ENCODE measurements around the gene DNAH6.
"Not testable (repeated sequence)": the region's sequence is repeated elsewhere in the genome, so short reads cannot be mapped to it uniquely, and the experiment has no call there.

DNAH6 gene

DNA sequence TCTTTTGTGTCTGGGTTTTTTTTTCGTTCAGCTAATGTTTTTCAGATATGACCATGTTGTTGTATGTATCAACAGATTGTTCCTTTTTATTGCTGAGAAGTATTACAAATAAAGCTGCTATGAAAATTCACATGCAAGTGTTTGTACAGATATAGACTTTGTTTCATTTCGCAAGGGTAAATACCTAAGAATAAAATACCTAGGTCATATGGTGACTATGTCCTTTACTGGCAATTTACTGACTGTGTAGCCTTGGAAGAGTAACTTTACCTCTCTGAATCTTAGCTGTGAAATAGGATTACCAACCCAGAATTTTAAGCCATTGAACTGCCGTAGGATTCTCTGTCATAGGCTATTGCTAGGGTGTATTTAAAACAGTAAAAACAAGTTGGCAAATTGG is 19.0 kb upstream of the DNAH6 start:
- DNase-seq (ENCODE audit: low spot score) = no peak

DNA sequence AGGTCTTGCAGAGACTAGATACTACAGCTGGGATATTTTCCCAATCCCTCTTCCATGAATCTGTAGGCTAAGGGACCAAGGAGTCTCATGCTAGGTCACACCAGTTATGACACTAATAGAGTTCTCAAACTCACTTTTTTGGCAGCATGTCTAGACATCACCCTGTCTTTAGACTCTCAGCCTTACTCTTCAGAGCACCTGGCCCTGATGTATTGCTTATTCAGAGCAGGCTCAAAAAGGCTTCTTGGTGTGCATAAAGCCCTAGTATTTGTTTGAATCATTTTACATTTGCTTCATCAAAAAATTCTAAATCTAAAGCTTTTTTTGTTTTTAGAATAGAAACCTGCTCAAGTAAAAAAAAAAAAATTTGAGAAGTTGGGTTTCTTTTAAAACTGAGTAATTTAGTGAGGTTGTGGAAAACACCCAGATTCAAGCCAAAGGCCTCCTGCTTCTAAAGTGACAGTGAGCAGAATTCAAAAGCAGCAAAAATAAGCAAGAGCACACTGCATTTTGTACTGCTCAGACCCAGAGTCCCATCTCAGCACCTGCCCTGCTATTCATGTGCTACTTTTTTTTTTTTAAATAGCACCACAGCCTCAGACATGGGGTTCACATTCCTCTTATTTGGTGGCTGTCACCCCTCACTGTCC is 18.0 kb upstream of the DNAH6 start:
- DNase-seq (ENCODE audit: low spot score) = no peak

DNA sequence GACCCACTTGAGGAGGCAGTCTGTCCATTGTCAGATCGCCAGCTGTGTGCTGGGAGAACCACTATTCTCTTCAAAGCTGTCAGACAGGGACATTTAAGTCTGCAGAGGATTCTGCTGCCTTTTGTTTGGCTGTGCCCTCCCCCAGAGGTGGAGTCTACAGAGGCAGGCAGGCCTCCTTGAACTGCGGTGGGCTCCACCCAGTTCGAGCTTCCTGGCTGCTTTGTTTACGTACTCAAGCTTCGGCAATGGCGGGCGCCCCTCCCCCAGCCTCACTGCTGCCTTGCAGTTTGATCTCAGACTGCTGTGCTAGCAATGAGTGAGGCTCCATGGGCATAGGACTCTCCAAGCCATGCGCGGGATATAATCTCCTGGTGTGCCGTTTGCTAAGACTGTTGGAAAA is 5.3 kb upstream of the DNAH6 start:
- not testable (repeated sequence) for DNase-seq (ENCODE audit: low spot score)

DNA sequence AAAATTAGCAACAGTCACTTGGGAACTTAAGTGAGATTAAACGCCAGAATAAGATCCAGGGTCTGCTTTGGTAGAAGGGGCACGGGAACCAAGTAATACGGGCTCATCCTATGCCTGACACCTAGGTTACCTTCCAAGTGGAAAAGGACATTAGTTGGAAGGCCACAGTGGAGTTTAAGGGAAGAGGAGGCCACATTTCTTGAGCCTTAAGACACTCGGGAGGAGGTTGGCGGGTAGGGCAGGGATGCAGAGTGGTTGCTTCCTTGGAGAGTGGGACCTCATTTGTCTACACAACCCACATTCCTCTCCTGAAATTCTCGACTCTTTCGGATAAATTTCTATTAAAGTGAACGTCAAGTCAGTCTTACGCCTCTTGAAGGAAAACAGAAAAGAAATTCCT is 510 bp upstream of the DNAH6 start:
- no peak for DNase-seq (ENCODE audit: low spot score)

DNA sequence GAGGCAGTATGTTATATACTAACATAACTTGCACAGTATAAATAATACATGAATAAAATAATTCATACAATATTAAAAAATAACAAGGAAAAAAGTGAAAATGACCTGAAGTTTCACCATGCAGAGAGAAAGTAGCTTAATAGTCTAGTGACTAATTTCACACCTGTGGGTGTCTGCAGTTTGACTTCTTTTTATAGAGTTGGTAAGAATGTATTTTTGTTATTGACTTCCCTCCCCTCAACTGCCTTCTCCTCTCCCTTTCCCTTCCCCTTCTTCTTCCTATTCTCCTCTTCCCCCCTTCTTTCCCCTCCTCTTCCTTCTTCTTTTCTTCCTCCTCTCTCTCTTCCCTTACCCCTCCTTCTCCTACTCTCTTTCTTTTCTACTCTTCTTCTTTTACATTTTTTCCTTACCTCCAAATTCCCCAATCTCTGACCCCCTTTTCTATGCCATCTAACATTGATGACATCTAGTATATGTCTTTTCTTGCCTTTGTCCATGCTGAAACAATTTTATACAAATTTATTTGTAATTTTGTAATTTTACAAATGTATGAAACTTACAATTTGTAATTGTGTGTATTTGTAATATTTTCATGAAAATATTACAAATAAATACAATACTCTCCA is 3.1 kb downstream of the DNAH6 start:
- DNase-seq (ENCODE audit: low spot score) = no peak

DNA sequence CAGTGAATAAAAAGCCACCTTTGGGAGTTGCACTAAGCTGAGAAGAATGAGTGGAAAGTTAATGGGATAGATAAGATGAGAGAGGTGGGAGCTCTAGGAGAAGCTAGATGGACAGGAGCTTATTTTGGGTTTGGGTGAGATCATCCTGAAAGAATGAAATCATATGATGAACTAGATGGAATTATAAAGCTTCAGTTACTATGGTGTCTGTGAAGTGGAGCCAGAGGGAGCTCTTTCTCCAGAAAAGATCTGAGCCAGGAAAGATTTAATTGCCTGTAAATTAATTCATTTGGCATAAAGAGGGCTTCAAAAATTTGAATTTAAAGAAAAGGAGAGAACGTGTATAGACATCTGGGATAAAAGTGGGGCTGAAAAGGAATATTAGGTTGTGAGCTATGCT is 10.3 kb downstream of the DNAH6 start:
- DNase-seq (ENCODE audit: low spot score) = no peak

DNA sequence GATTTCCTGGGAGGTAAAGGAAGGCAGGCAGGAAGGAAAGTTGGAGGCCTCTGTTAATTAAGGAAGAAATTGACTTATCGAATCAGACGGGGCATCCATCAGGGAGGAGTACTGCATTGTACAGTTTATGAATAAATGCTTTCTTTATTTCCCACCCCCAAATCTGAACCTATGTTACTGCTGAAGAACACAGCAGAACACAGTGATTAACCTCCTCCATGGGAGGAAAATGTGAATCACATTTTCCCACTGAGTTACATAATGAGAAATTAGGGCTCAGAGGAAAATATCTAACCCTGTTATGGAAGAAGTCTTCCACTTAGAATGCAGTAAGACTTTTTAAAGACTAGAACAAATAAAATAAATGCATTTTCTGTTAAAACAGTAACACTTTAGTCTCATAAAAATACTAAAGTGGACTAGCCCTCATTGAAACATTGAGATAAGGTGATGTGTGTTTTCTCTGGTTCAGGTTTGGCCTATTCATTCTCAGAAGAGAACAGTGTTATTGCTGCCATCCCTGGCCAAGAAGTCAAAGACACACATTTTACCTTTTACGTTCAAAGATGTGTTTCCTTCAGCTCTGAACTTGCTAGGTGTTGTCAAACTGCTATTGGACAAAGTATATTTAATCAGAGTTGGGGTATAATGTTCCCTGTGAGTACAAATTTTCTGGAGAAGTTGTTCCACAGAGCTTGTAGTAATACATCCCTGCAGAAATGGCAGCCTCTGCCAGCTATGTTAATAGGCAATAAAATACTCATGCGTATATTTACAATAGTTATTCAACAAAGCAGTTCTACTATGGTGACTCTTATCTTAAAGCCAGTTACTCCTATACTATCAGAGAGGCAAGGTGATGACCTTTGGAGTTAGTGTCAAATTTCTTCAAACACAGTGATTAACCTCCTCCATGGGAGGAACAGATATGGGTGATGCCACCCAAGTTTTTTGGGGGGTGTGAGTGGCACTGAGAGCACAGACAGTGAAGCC is 11.1 kb downstream of the DNAH6 start:
- DNase-seq (ENCODE audit: low spot score) = no peak

DNA sequence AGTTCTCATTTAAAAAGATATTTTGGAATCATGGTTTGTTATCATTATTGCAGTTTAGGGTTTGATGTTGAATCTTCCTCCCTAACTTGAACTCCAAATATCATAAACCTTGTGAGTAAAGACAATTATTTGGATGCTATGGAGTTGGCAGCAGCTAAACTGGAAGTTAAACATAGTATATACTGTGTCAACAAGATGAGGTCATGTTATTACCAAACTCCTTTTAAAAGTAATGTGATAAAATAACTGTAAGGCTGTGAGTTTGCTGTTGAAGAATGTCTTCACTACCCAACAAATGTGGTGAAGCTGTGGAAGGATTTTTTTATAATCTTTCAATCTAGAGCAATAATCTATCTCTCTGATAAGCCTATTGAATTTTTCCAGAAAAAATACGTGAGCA is 16.0 kb downstream of the DNAH6 start:
- DNase-seq (ENCODE audit: low spot score) = no peak

DNA sequence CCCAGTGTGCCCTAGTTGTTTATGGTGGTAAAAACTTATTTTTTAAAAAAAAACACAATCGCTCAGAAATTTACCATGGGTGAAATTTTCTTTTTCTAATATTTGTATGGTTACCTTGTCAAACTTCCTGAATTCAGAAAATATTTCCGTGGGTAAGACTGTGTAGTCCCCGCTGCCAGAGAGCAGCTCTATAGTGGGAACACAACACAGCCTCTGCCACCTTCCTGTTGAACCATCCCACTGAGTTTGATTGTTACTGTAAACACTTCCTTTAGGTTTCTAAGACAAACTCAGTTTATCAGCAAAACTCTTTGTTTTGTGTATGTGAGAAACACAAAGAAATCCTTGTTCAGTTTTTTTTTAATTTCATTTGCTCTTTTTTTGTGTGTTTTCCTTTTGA is 17.9 kb downstream of the DNAH6 start:
- DNase-seq (ENCODE audit: low spot score) = no peak

DNA sequence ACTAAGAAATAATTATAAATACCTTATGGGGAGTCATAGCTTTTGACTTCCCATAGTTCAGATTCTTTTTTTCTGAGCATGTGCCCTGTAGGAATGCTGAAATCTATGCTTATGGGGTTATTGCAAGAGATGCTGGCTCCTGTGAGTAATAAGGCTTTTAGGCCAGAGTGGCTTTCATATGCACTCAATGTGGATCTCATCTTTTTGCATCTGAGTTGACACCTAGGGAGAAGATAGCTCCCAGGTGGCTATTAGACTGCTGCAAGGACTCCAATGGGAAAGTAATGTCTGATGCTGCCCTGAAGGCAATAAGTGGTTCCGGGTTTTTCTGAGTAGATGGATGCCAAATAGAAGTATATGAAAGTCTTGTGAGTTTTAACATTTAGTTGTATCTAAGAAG is 21.0 kb downstream of the DNAH6 start:
- no peak for DNase-seq (ENCODE audit: low spot score)

DNA sequence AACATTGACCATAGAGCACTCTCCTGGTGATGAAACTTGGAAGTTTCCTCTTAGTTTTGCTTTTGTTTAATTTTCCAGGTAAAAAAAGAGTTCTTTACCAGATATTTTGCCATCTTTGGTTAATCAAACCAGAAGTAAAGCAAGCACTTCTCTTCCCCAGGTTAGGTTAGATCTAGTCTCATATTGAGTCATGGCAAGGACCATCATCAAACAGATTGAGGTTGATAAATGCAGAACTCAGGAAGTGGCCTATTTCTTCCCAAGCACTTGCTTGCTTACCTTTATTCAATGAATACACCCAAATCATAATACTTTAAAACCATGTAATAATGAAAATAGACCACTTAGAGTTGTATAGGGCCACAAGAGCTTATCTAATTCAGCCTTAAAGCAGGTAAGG is 23.4 kb downstream of the DNAH6 start:
- DNase-seq (ENCODE audit: low spot score) = no peak

DNA sequence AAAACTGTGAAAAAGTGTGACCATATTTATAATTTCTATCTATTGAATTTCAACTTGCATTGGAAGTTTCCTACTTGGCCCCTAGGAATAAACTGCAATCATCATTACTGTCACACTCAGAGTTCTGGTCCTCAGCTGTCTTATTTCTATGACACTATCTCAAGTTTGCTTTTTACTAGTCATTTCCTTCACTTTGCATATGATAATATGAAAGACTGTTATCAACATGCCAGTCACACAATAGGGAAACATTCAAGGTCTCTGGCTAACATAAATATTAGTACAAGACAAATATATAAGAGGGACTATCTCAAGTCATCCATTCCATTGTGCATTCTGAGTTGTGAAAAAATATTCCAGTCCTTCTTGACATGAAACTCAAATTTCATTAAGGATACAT is 28.7 kb downstream of the DNAH6 start:
- no peak for DNase-seq (ENCODE audit: low spot score)

DNA sequence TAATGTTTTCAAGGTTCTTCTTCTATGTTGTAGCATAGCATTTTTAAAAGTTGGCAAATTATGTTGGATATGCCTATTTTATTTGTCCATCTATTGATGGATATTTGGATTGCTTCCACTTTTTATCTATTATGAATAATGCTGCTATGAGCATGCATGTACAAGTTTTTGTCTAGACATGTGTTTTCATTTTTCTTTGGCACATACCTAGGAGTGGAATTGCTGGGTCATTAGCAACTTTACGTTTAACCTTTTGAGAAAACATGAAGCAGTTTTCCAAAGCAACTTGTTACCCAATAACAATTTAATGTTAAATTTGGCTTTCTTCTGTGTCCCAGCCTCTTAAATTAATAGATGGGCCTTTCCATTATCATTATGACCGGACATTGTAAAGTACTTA is 30.3 kb downstream of the DNAH6 start:
- DNase-seq (ENCODE audit: low spot score) = no peak

DNA sequence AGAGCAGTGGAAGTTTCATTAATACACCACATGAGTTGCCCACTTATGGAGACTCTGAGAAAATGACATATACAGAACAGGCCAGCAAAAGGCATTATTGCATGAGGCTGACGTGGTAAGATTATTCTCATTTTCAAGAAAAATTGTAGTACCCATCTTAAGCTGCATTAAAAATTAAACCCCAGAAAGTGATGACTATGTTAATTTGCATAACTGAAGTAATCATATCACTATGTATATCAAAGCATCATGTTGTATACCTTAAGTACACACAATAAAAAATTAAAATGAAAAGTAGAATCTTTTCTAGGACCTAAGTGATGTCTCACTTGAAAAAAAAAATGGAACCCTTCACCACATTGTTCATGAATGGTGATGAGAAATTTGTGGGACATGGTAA is 32.0 kb downstream of the DNAH6 start:
- DNase-seq (ENCODE audit: low spot score) = no peak

DNA sequence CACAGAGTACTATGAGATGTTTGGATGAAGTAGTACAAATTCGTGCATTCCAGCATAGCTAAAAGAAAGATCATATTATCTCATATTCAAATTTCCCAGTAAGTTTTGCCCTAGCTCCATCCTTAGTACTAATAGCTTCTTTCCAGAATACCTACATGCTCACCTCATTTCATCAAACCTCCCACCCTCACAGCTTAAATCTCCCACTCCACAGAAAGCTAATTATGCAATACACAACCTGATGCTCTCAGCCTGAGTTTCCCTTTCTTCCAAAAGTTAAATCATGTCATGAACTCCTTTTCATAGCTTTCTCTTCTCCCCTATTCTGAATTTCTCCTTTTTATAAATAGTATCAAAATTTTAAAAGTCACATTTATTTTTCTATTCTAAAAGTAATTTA is 34.6 kb downstream of the DNAH6 start:
- DNase-seq (ENCODE audit: low spot score) = no peak

DNA sequence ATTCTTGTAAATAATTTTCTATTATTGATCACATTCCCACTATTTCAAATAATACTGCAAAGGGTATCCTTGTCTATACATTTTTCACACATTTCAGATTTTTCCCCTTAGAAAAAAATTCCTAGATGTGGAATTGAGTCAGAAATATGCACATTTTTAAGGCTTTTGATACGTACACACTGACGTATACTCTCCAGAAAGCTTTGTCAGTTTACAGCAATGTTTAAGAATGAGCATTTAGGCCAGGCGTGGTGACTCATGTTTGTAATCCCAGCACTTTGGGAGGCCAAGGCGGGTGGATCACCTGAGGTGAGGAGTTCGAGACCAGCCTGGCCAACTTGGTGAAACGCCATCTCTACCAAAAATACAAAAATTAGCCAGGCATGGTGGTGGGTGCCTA is 35.2 kb downstream of the DNAH6 start:
- not testable (repeated sequence) for DNase-seq (ENCODE audit: low spot score)

DNA sequence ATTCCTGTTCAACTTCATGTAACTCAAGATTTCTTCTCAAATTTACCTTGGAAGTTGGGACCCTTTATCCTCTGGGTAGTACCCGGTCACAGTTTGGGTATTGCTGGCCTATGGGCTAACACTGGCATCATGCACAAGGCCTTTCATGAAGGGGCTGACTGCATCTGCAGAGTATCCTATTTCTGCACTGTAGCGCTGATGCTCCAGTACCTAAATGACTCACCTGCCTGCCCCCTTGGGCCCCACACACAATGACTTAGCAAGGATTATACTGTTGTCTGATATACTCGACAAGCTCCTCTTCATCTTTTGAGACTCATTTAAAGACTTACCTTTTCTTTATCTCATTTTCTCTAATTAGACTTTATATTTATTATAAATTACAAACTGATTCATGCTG is 39.9 kb downstream of the DNAH6 start:
- DNase-seq (ENCODE audit: low spot score) = no peak

DNA sequence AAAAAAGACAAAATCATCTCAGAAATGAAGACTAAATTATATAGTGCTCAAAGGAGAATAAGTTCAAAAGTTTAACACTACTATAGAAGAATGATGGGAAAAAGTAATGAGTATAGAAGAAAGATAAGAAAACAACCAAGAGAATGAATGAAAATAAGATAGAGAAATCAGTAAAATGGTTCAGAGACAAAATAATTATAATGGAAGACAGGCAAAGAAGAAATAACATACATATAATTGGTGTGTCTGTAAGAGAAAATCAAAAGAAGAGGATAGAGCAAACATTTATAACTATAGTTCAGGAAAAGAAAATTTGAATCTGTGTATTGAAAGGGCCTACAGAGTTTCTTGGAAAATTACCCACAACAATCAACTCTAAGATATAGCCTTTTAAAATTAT is 43.5 kb downstream of the DNAH6 start:
- DNase-seq (ENCODE audit: low spot score) = no peak

DNA sequence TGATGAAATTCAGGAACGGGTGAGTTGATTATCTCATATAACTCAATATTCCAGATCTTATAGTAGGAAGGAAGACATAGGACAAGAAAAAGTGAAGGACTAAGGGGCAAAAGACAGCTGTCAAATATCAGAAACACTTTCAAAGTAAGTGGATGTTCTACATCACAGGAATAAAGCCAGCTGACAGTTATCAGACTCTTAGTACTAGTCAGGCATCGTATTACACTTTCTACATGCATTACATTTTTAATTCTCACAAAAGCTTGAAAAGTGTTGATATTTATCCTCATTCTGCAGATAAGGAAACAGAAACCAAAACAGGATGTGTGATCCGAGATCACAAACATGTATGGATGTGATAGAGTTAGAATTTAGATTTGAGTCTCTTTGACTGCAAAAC is 63.4 kb downstream of the DNAH6 start:
- DNase-seq (ENCODE audit: low spot score) = no peak

DNA sequence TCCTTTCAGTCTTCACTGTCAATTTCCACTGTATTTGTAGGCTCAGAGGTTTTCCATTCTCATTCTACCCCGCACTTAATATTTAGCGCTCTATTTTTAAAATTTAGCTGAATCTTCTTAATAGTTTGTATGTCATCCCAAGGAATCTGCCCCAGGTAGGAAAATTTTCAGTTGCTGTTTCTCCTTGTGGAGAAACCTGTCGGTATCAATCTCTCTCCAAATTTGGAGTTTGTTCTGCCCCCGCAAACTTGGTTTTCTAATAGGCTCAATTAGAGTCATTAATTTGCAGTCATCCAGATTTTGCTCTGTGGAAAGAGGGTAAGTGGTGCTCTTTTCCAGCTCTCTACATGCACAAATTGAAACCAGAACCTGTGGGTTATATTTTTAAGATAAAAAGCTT is 87.6 kb downstream of the DNAH6 start:
- DNase-seq (ENCODE audit: low spot score) = no peak

DNA sequence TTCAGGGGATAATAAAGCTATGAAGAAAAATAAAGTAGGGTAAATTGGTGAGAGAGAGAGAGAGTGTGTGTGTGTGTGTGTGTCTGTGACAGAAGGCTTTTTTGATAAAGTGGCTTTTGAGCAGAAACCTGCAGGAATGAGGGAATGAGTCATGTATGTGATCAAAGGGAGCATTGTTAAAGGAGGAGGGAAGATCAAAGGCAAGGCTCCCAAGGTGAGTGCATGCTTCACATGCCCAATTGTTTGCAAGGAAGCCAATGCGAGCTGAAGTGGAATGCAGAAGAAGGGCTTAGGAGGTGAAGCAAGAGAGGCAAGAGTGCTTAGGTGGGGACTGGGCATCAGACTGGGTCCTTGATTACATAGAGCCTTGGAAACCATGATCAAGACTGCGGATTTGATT is 96.8 kb downstream of the DNAH6 start:
- DNase-seq (ENCODE audit: low spot score) = no peak

DNA sequence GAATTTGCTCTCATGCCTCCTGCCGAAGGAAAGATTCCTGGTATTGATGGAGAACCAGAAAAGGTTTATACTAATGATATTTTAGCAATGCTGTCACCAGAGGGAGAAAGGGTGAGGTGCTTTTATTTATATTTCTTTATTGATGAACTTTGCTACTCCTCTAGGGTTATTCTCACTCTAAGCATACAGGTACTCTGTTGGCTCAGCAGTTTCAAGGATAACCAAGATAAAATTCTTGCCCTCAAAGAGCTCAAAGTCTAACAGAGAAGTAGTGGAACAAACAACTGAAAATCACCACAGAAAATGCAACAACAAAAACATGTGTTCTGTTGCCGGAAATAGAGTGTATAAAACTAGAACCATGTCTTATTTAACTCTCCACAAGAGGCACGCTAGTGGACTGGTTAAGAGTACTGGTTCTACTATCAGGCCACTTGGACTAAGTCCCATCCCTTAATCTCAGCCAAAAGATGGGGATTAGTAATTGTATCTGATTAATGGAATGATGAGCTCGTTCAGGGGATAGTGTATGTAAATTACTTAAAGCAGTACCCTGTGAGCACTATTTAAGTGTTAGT is 103.6 kb downstream of the DNAH6 start:
- no peak for DNase-seq (ENCODE audit: low spot score)

DNA sequence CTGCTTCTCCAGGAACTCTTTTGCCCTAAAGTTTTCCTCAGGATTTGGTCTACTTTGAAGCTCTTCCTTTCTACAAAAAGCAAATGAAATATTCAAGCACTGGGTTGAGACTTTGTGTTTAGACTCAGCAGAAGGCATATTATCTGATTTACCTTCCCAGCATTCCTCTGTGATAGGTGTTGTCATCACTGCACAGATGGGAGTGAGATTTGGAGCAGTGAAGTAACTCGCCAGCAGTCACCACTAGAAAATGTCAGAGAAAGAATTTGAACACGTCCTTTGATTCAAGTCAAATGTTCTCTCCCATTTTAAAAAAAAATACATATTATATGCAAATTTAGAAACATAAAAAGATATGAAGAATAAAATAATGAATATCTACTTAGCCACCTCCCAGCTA is 112.2 kb downstream of the DNAH6 start:
- no peak for DNase-seq (ENCODE audit: low spot score)

All from globus pallidus (tissue), 1 donor.